HG02885 (cell line): ENCODE measurements around the gene ZBTB9.

Source experiments
- ATAC-seq: cut with Tn5 transposase; IDR thresholded peaks from one replicate; pipeline ENCODE4 v1.9.1; 2021; ENCODE audit warnings: mild to moderate bottlenecking; ENCODE audit not compliant: unreplicated experiment, poor library complexity

ZBTB9 gene

GRCh38 chr6:33505548-33506370 lies 51.4 kb downstream of the ZBTB9 start:
- ATAC-seq, result no peak
